H9 (cell line): Measurements from ENCODE around the gene MBTPS1. TPM values are rescaled to one million over a fixed set of nuclear protein-coding genes. Genes with fewer than 3 reads are reported as not detected.

Experiments used
- DNase-seq: peaks from one replicate; pipeline ENCODE4 v3.0.0-alpha.2; 2017
- H2AFZ ChIP-seq: one replicate; pipeline ENCODE4 v1.6.1; 2013; ENCODE audit warnings: mild to moderate bottlenecking, low read length, control low read depth, moderate library complexity
- H2AK5ac ChIP-seq: 2 replicates; pipeline ENCODE4 v1.6.1; 2013; ENCODE audit warnings: low read length, control low read depth, mixed read lengths; ENCODE audit not compliant: insufficient read length
- H2BK120ac ChIP-seq: one replicate; pipeline ENCODE4 v1.6.1; 2013; ENCODE audit warnings: low read depth, mild to moderate bottlenecking, low read length, control low read depth, inconsistent platforms; ENCODE audit not compliant: poor library complexity, severe bottlenecking
- H2BK12ac ChIP-seq: 2 replicates; pipeline ENCODE4 v1.6.1; 2013; ENCODE audit warnings: low read length, control low read depth, mixed read lengths, low read depth; ENCODE audit not compliant: insufficient read length
- H2BK15ac ChIP-seq: 2 replicates; pipeline ENCODE4 v1.6.1; 2013; ENCODE audit warnings: low read depth, low read length, control low read depth
- H2BK20ac ChIP-seq: one replicate; pipeline ENCODE4 v1.6.1; 2013; ENCODE audit warnings: low read depth, mild to moderate bottlenecking, low read length, control low read depth, inconsistent platforms; ENCODE audit not compliant: poor library complexity, severe bottlenecking
- H2BK5ac ChIP-seq: 2 replicates; pipeline ENCODE4 v1.6.1; 2013; ENCODE audit warnings: low read length, control low read depth, mixed read lengths; ENCODE audit not compliant: insufficient read length
- H3K14ac ChIP-seq: 2 replicates; pipeline ENCODE4 v1.6.1; 2013; ENCODE audit warnings: low read length, control low read depth; ENCODE audit not compliant: insufficient read depth
- H3K18ac ChIP-seq: 2 replicates; pipeline ENCODE4 v1.6.1; 2013; ENCODE audit warnings: low read depth, mild to moderate bottlenecking, mixed read lengths, low read length, control low read depth; ENCODE audit not compliant: insufficient read length
- H3K23ac ChIP-seq: 2 replicates; pipeline ENCODE4 v1.6.1; 2013; ENCODE audit warnings: low read length, control low read depth, mixed read lengths, low read depth; ENCODE audit not compliant: insufficient read length
- H3K23me2 ChIP-seq: 2 replicates; pipeline ENCODE4 v1.6.1; 2013; ENCODE audit warnings: low read depth, mild to moderate bottlenecking, mixed read lengths, low read length, control low read depth; ENCODE audit not compliant: insufficient read length, poor library complexity, severe bottlenecking
- H3K27ac ChIP-seq: 2 replicates; pipeline ENCODE4 v1.5.1; 2013; ENCODE audit warnings: low read length, control low read depth, mixed read lengths, low read depth; ENCODE audit not compliant: insufficient read length
- H3K27me3 ChIP-seq: 2 replicates; pipeline ENCODE4 v1.6.1; 2013; ENCODE audit warnings: low read length, control low read depth, inconsistent platforms; ENCODE audit not compliant: insufficient read depth
- H3K4ac ChIP-seq: 2 replicates; pipeline ENCODE4 v1.6.1; 2013; ENCODE audit warnings: low read depth, mild to moderate bottlenecking, control low read depth, inconsistent platforms, low read length, moderate library complexity
- H3K4me1 ChIP-seq: 2 replicates; pipeline ENCODE4 v1.6.1; 2013; ENCODE audit warnings: low read length, control low read depth, inconsistent platforms; ENCODE audit not compliant: insufficient read depth
- H3K4me2 ChIP-seq: 2 replicates; pipeline ENCODE4 v1.6.1; 2013; ENCODE audit warnings: low read length, control low read depth, mixed read lengths; ENCODE audit not compliant: insufficient read length, insufficient read depth
- H3K56ac ChIP-seq: 2 replicates; pipeline ENCODE4 v1.6.1; 2013; ENCODE audit warnings: low read depth, mild to moderate bottlenecking, mixed read lengths, low read length, control low read depth; ENCODE audit not compliant: insufficient read length
- H3K79me1 ChIP-seq: 2 replicates; pipeline ENCODE4 v1.6.1; 2013; ENCODE audit warnings: low read depth, mild to moderate bottlenecking, moderate library complexity, low read length, control low read depth, inconsistent platforms; ENCODE audit not compliant: insufficient read depth, poor library complexity, severe bottlenecking
- H3K79me2 ChIP-seq: 2 replicates; pipeline ENCODE4 v1.6.1; 2013; ENCODE audit warnings: low read length, control low read depth, inconsistent platforms; ENCODE audit not compliant: insufficient read depth
- H3K9ac ChIP-seq: 2 replicates; pipeline ENCODE4 v1.6.1; 2013; ENCODE audit warnings: low read length, control low read depth, mixed read lengths; ENCODE audit not compliant: insufficient read length; ENCODE audit errors: extremely low read depth
- H3K9me3 ChIP-seq: one replicate; pipeline ENCODE4 v1.6.1; 2013; ENCODE audit warnings: low read depth, low read length, inconsistent platforms; ENCODE audit not compliant: control insufficient read depth
- H3T11ph ChIP-seq: one replicate; pipeline ENCODE4 v1.6.1; 2013; ENCODE audit warnings: mild to moderate bottlenecking, low read length, control low read depth, inconsistent platforms
- H4K20me1 ChIP-seq: one replicate; pipeline ENCODE4 v1.6.1; 2013; ENCODE audit not compliant: control insufficient read depth, insufficient read length, insufficient read depth
- H4K5ac ChIP-seq: 2 replicates; pipeline ENCODE4 v1.6.1; 2013; ENCODE audit warnings: low read depth, mild to moderate bottlenecking, mixed read lengths, low read length, control low read depth; ENCODE audit not compliant: insufficient read length
- H4K8ac ChIP-seq: replicated peaks from 2 replicates; pipeline ENCODE4 v1.6.1; 2013; ENCODE audit warnings: low read length, control low read depth, mixed read lengths, low read depth; ENCODE audit not compliant: insufficient read length
- H4K91ac ChIP-seq: 2 replicates; pipeline ENCODE4 v1.6.1; 2013; ENCODE audit warnings: low read depth, mild to moderate bottlenecking, moderate library complexity, mixed read lengths, low read length, control low read depth; ENCODE audit not compliant: insufficient read length
- H3K27ac Mint-ChIP-seq, 3 experiments: 2 replicates in 2 of 3; 3 replicates in 1 of 3; pipeline ENCODE4 v1.8.0; 2020 to 2021; ENCODE audit warnings: mixed read lengths in 3 of 3, mild to moderate bottlenecking in 1 of 3, moderate library complexity in 1 of 3
- H3K27me3 Mint-ChIP-seq: 2 replicates; pipeline ENCODE4 v1.8.0; 2021; ENCODE audit warnings: low read depth, mild to moderate bottlenecking, moderate library complexity, mixed read lengths
- H3K36me3 Mint-ChIP-seq, 3 experiments: 2 replicates in 2 of 3; 3 replicates in 1 of 3; pipeline ENCODE4 v1.8.0; 2020 to 2021; ENCODE audit warnings: low read depth in 3 of 3, mixed read lengths in 3 of 3; ENCODE audit not compliant: insufficient read depth in 1 of 3
- H3K4me1 Mint-ChIP-seq, 2 experiments: 2 replicates each; pipeline ENCODE4 v1.8.0; 2020; ENCODE audit warnings: mixed read lengths in 2 of 2
- H3K4me3 Mint-ChIP-seq, 2 experiments: 2 replicates in 1 of 2; 3 replicates in 1 of 2; pipeline ENCODE4 v1.8.0; 2020 to 2021; ENCODE audit warnings: mild to moderate bottlenecking in 2 of 2, mixed read lengths in 2 of 2, moderate library complexity in 1 of 2
- H3K9me3 Mint-ChIP-seq, 2 experiments: 2 replicates in 1 of 2; 3 replicates in 1 of 2; pipeline ENCODE4 v1.8.0; 2020; ENCODE audit warnings: mild to moderate bottlenecking in 2 of 2, mixed read lengths in 2 of 2, moderate library complexity in 1 of 2
- whole genome bisulfite sequencing: extraction: QIAGEN DNeasy Blood & Tissue Kit; methylation state at CpG from one replicate; pipeline ENCODE4 v1.1.7; 2013; ENCODE audit warnings: missing lambda C conversion rate, low lambda C conversion rate, mixed read lengths; ENCODE audit not compliant: insufficient read length; ENCODE audit errors: extremely low coverage; 5-methylcytosine and 5-hydroxymethylcytosine counted together
- total RNA-seq: library from RNA; stranded (reverse); gene quantifications from 2 replicates; pipeline ENCODE4 v1.2.1, GENCODE V29; 2021
- TF ChIP-seq, protein P1 (sequence below): fragments of 200-600 bp; sonication (generic); conservative IDR thresholded peaks from 3 replicates; pipeline ENCODE4 v1.8.0; 2021; ENCODE audit warnings: antibody characterized with exemption, mild to moderate bottlenecking

MBTPS1 gene
- total RNA-seq, 1 experiment from 2014 or later: 48.7 TPM

DNA sequence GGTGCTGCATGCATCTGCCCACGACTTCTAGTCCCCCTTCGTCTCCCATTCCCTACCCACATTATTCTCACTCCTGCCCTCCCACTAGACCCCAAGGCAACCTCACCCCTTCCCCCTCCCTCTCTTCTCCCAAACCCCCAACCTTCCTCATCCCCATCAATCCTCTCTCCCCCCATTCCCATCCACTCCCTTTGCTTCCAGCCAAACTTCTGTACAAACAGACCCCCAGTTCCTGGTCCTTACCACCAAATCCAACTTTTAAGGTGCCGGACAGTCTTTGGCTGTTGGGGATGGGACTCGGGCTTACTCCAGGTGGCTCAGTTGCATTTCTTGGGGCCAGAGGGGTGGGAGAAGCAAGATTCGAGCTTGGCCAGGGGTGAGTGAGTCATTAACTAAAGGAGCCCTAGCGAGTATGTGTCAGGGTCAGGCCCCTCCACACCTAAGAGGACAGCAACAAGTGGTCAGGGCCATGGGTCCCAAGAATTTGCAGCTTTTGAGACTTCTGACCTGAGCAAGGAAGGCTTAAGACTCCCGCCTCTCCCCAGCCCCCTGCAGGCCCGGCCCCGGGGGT lies 74.3 kb downstream of the MBTPS1 start, which contains the start of gene SLC38A8:
TSS of gene SLC38A8 (minus strand) at position 488 of the 571 bp plus-strand sequence. CDS start 638 bp downstream, outside the sequence.
- Histone ChIP-seq H3K18ac (peak within 1 kb of the TSS; percentile 53), H3K9me3 (no peaks in the 10 kb centered on the region), H3K14ac (no peak within 1 kb of the TSS), H2BK15ac (no peak within 1 kb of the TSS), H2BK5ac (no peak within 1 kb of the TSS), H3K27me3 (no peaks in the 10 kb centered on the region), H3K4ac (no peak within 1 kb of the TSS), H3K79me1 (no peaks in the 10 kb centered on the region), H2BK20ac (no peak within 1 kb of the TSS), H2AFZ (no peak within 1 kb of the TSS), H3K79me2 (no peaks in the 10 kb centered on the region), H3T11ph (no peak within 1 kb of the TSS), H4K5ac (no peak within 1 kb of the TSS), H3K23me2 (no peaks in the 10 kb centered on the region), H4K20me1 (no peaks in the 10 kb centered on the region), H2BK120ac (no peak within 1 kb of the TSS), H3K56ac (no peak within 1 kb of the TSS), H3K23ac (no peak within 1 kb of the TSS), H3K27ac (no peak within 1 kb of the TSS), H3K4me1 (no peaks in the 10 kb centered on the region; the same call in 1 of the 2 replicates), H2BK12ac (no peak within 1 kb of the TSS), H4K91ac (no peak within 1 kb of the TSS), H2AK5ac (no peak within 1 kb of the TSS), H3K4me2 (no peak within 1 kb of the TSS), H3K9ac (no peak within 1 kb of the TSS), H4K8ac (no peak within 1 kb of the TSS)
- peaks cover 18% of the 10 kb centered on the region for H3K27me3 Mint-ChIP-seq
- H3K27ac Mint-ChIP-seq: peak within 1 kb of the TSS in 2 of 3 experiments; percentile 23 to 44; a peak in 2 of 7 replicates
- H3K9me3 Mint-ChIP-seq: no peaks in the 10 kb centered on the region
- no peak within 1 kb of the TSS; a peak in 1 of 5 replicates for H3K4me3 Mint-ChIP-seq
- TF ChIP-seq, protein P1, sequence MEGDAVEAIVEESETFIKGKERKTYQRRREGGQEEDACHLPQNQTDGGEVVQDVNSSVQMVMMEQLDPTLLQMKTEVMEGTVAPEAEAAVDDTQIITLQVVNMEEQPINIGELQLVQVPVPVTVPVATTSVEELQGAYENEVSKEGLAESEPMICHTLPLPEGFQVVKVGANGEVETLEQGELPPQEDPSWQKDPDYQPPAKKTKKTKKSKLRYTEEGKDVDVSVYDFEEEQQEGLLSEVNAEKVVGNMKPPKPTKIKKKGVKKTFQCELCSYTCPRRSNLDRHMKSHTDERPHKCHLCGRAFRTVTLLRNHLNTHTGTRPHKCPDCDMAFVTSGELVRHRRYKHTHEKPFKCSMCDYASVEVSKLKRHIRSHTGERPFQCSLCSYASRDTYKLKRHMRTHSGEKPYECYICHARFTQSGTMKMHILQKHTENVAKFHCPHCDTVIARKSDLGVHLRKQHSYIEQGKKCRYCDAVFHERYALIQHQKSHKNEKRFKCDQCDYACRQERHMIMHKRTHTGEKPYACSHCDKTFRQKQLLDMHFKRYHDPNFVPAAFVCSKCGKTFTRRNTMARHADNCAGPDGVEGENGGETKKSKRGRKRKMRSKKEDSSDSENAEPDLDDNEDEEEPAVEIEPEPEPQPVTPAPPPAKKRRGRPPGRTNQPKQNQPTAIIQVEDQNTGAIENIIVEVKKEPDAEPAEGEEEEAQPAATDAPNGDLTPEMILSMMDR: no peak
- H3K36me3 Mint-ChIP-seq: no peaks in the 10 kb centered on the region; a peak in 1 of 7 replicates
- H3K4me1 Mint-ChIP-seq: peaks cover 24 to 42% of the 10 kb centered on the region in 2 experiments
- DNase-seq: no peak
- no CpG with 5 or more reads among the region's 9 CpGs for WGBS
